Measurements from ENCODE around the gene DENND4A. TPM values are rescaled to one million over a fixed set of nuclear protein-coding genes. Genes with fewer than 3 reads are reported as not detected.
"Not testable (repeated sequence)": the region's sequence is repeated elsewhere in the genome, so short reads cannot be mapped to it uniquely, and the experiment has no call there.

Gene DENND4A
- total and polyA plus RNA-seq, 5 donors = 3.9 to 27.0 (median 19.7) TPM

GRCh38 chr15:65783872-65784271 is 8.2 kb downstream of the DENND4A start:
- ATAC-seq (no peak), DNase-seq (no peak)
- H3K9me3 ChIP-seq (ENCODE audit: control insufficient read depth, low read length) = no peaks in the 10 kb centered on the region
- no peaks in the 10 kb centered on the region for H3K27me3 ChIP-seq (ENCODE audit: control insufficient read depth, insufficient read depth)
- H3K4me1 ChIP-seq (ENCODE audit: control insufficient read depth, insufficient read depth, low read length) = peaks cover 3% of the 10 kb centered on the region
- no peak overlapping the region for H3K4me3 ChIP-seq (ENCODE audit: low read length)
- intact Hi-C loops (cut with DNase I) = no loop called here
- no peak overlapping the region for H3K27ac ChIP-seq (ENCODE audit: low read length)
- 62% methylated on average over 5 of the region's 5 CpGs for WGBS

- peaks cover 4% of the 10 kb centered on the region for H3K4me1 ChIP-seq (ENCODE audit: control insufficient read depth, insufficient read depth, low read length)
Measured at GRCh38 chr15:65782096-65782495, 10.0 kb downstream of the DENND4A start.

GRCh38 chr15:65778701-65779100 is 13.4 kb downstream of the DENND4A start:
- intact Hi-C loops (cut with DNase I); H3K9me3 ChIP-seq (ENCODE audit: control insufficient read depth, low read length); H3K27me3 ChIP-seq (ENCODE audit: control insufficient read depth, insufficient read depth); H3K4me3 ChIP-seq (ENCODE audit: low read length); ATAC-seq; H3K27ac ChIP-seq (ENCODE audit: low read length); DNase-seq; H3K4me1 ChIP-seq (ENCODE audit: control insufficient read depth, insufficient read depth, low read length): not testable (repeated sequence)
- WGBS = 84% methylated on average over 9 of the region's 9 CpGs

More at GRCh38 chr15:65782096-65782495, 10.0 kb downstream of the DENND4A start:
- Histone ChIP-seq H3K27ac (ENCODE audit: low read length) (no peak overlapping the region), H3K9me3 (ENCODE audit: control insufficient read depth, low read length) (no peaks in the 10 kb centered on the region), H3K27me3 (ENCODE audit: control insufficient read depth, insufficient read depth) (no peaks in the 10 kb centered on the region), H3K4me3 (ENCODE audit: low read length) (no peak overlapping the region)
- WGBS = 83% methylated on average over 5 of the region's 5 CpGs
- intact Hi-C loops (cut with DNase I) = no loop called here
- ATAC-seq (no peak), DNase-seq (no peak)

- DNase-seq (no peak), ATAC-seq (no peak)
- H3K4me3 ChIP-seq (ENCODE audit: low read length) = no peak overlapping the region
- H3K4me1 ChIP-seq (ENCODE audit: control insufficient read depth, insufficient read depth, low read length) = peaks cover 5% of the 10 kb centered on the region
- H3K27me3 ChIP-seq (ENCODE audit: control insufficient read depth, insufficient read depth) = no peaks in the 10 kb centered on the region
- intact Hi-C loops (cut with DNase I) = no loop called here
- WGBS = 72% methylated on average over 2 of the region's 2 CpGs
- H3K9me3 ChIP-seq (ENCODE audit: control insufficient read depth, low read length) = no peaks in the 10 kb centered on the region
- H3K27ac ChIP-seq (ENCODE audit: low read length) = no peak overlapping the region
Measured at GRCh38 chr15:65778269-65778668, 13.8 kb downstream of the DENND4A start.

- Histone ChIP-seq H3K4me1 (ENCODE audit: control insufficient read depth, insufficient read depth, low read length) (peaks cover 5% of the 10 kb centered on the region), H3K27me3 (ENCODE audit: control insufficient read depth, insufficient read depth) (no peaks in the 10 kb centered on the region), H3K9me3 (ENCODE audit: control insufficient read depth, low read length) (no peaks in the 10 kb centered on the region), H3K4me3 (ENCODE audit: low read length) (no peak overlapping the region), H3K27ac (ENCODE audit: low read length) (no peak overlapping the region)
- ATAC-seq (no peak), DNase-seq (no peak)
- intact Hi-C loops (cut with DNase I) = no loop called here
- 86% methylated on average over 6 of the region's 6 CpGs for WGBS
Measured at GRCh38 chr15:65777843-65778242, 14.2 kb downstream of the DENND4A start.

GRCh38 chr15:65777053-65777452 is 15.0 kb downstream of the DENND4A start:
- ATAC-seq (no peak), DNase-seq (no peak)
- 90% methylated on average over 6 of the region's 6 CpGs for WGBS
- Histone ChIP-seq H3K9me3 (ENCODE audit: control insufficient read depth, low read length) (no peaks in the 10 kb centered on the region), H3K27me3 (ENCODE audit: control insufficient read depth, insufficient read depth) (no peaks in the 10 kb centered on the region), H3K4me3 (ENCODE audit: low read length) (no peak overlapping the region), H3K4me1 (ENCODE audit: control insufficient read depth, insufficient read depth, low read length) (peaks cover 5% of the 10 kb centered on the region), H3K27ac (ENCODE audit: low read length) (no peak overlapping the region)
- intact Hi-C loops (cut with DNase I) = no loop called here

GRCh38 chr15:65773386-65774111 is 18.5 kb downstream of the DENND4A start:
- Histone ChIP-seq H3K4me1 (ENCODE audit: control insufficient read depth, insufficient read depth, low read length) (peaks cover 5% of the 10 kb centered on the region), H3K9me3 (ENCODE audit: control insufficient read depth, low read length) (no peaks in the 10 kb centered on the region), H3K4me3 (ENCODE audit: low read length) (no peak overlapping the region), H3K27ac (ENCODE audit: low read length) (no peak overlapping the region), H3K27me3 (ENCODE audit: control insufficient read depth, insufficient read depth) (no peaks in the 10 kb centered on the region)
- 86% methylated on average over 3 of the region's 3 CpGs for WGBS
- DNase-seq (no peak), ATAC-seq (no peak)
- intact Hi-C loops (cut with DNase I) = no loop called here

GRCh38 chr15:65772930-65773329 is 19.2 kb downstream of the DENND4A start:
- Histone ChIP-seq H3K27ac (ENCODE audit: low read length) (no peak overlapping the region), H3K4me1 (ENCODE audit: control insufficient read depth, insufficient read depth, low read length) (peaks cover 6% of the 10 kb centered on the region), H3K4me3 (ENCODE audit: low read length) (no peak overlapping the region), H3K27me3 (ENCODE audit: control insufficient read depth, insufficient read depth) (no peaks in the 10 kb centered on the region), H3K9me3 (ENCODE audit: control insufficient read depth, low read length) (no peaks in the 10 kb centered on the region)
- no peak for DNase-seq
- intact Hi-C loops (cut with DNase I) = no loop called here
- no peak for ATAC-seq
- WGBS = 81% methylated on average over 2 of the region's 2 CpGs

- Histone ChIP-seq H3K4me1 (ENCODE audit: control insufficient read depth, insufficient read depth, low read length) (peaks cover 6% of the 10 kb centered on the region), H3K27ac (ENCODE audit: low read length) (no peak overlapping the region), H3K27me3 (ENCODE audit: control insufficient read depth, insufficient read depth) (no peaks in the 10 kb centered on the region), H3K9me3 (ENCODE audit: control insufficient read depth, low read length) (no peaks in the 10 kb centered on the region), H3K4me3 (ENCODE audit: low read length) (no peak overlapping the region)
- 85% methylated on average over 9 of the region's 9 CpGs for WGBS
- ATAC-seq (no peak), DNase-seq (no peak)
- intact Hi-C loops (cut with DNase I) = no loop called here
Measured at GRCh38 chr15:65771870-65772269, 20.2 kb downstream of the DENND4A start.

GRCh38 chr15:65769482-65769881 is 22.6 kb downstream of the DENND4A start:
- no peaks in the 10 kb centered on the region for H3K9me3 ChIP-seq (ENCODE audit: control insufficient read depth, low read length)
- DNase-seq (no peak), ATAC-seq (no peak)
- intact Hi-C loops (cut with DNase I) = no loop called here
- H3K4me1 ChIP-seq (ENCODE audit: control insufficient read depth, insufficient read depth, low read length) = peaks cover 5% of the 10 kb centered on the region
- 91% methylated on average over 3 of the region's 3 CpGs for WGBS
- no peak overlapping the region for H3K4me3 ChIP-seq (ENCODE audit: low read length)
- H3K27me3 ChIP-seq (ENCODE audit: control insufficient read depth, insufficient read depth) = no peaks in the 10 kb centered on the region
- no peak overlapping the region for H3K27ac ChIP-seq (ENCODE audit: low read length)

GRCh38 chr15:65767895-65768294 is 24.2 kb downstream of the DENND4A start:
- H3K9me3 ChIP-seq (ENCODE audit: control insufficient read depth, low read length) = no peaks in the 10 kb centered on the region
- intact Hi-C loops (cut with DNase I) = no loop called here
- H3K4me1 ChIP-seq (ENCODE audit: control insufficient read depth, insufficient read depth, low read length) = peaks cover 7% of the 10 kb centered on the region
- WGBS = 93% methylated on average over 8 of the region's 8 CpGs
- H3K4me3 ChIP-seq (ENCODE audit: low read length) = no peak overlapping the region
- DNase-seq (no peak), ATAC-seq (no peak)
- H3K27me3 ChIP-seq (ENCODE audit: control insufficient read depth, insufficient read depth) = no peaks in the 10 kb centered on the region
- H3K27ac ChIP-seq (ENCODE audit: low read length) = no peak overlapping the region

- intact Hi-C loops (cut with DNase I) = no loop called here
- Histone ChIP-seq H3K4me1 (ENCODE audit: control insufficient read depth, insufficient read depth, low read length) (peaks cover 7% of the 10 kb centered on the region), H3K27ac (ENCODE audit: low read length) (no peak overlapping the region), H3K27me3 (ENCODE audit: control insufficient read depth, insufficient read depth) (no peaks in the 10 kb centered on the region), H3K9me3 (ENCODE audit: control insufficient read depth, low read length) (no peaks in the 10 kb centered on the region), H3K4me3 (ENCODE audit: low read length) (no peak overlapping the region)
- no peak for ATAC-seq
- DNase-seq = no peak
Measured at GRCh38 chr15:65767264-65767595, 24.9 kb downstream of the DENND4A start.
